ENCODE data around the gene CYB5R2.

GRCh38 chr11:7645206-7645605 is 28.1 kb downstream of the CYB5R2 start:
- TF ChIP-seq CTCF (IDR thresholded peaks at IDR 0.05 in 4 of 5, conservative IDR thresholded peaks at IDR 0.05 in 1 of 5) (no peak), POLR2A (IDR thresholded peaks at IDR 0.05) (no peak)
